Sigmoid colon (tissue), 4 donors: ENCODE measurements around the gene TRAF3.

Experiments
- POLR2A ChIP-seq, 2 donors: fragments of 450-650 bp; IDR thresholded peaks; one replicate each; pipeline ENCODE4 v1.6.1; 2016; ENCODE audit warnings: antibody characterized with exemption in 2 of 2, mild to moderate bottlenecking in 2 of 2, moderate library complexity in 2 of 2
- POLR2AphosphoS5 ChIP-seq, 4 donors: sonication (generic); formaldehyde crosslinking; IDR thresholded peaks; one replicate each; pipeline ENCODE4 v1.6.1; 2017; ENCODE audit warnings: antibody characterized with exemption in 4 of 4
- TF ChIP-seq, protein P1 (sequence below), 4 experiments: fragments of 450-650 bp in 3 of 4; fragments of 200-600 bp in 1 of 4; IDR thresholded peaks; one replicate each; pipeline ENCODE4 v1.5.1; 2016 to 2019; ENCODE audit warnings: antibody characterized with exemption in 4 of 4, mild to moderate bottlenecking in 3 of 4, moderate library complexity in 2 of 4

DNA sequence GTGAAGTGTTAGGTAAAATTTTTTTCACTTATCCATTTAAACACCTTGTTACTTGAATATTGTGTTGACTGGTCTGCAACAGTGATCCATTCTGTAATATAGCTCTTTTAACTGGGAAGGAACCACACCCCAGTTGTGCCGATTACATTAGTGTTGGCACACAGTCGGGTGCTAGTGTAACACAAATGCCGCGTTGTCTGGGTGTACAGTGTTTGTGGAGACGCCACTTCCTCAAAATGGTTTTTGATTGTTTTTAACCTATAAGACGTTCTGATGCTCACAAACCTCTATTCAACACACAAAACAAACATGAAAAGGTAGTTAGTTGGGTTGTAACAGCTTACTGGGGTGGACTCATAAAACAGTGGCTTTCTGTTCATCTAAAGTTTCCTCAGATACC is 48.0 kb upstream of the TRAF3 start:
- TF ChIP-seq, protein P1, sequence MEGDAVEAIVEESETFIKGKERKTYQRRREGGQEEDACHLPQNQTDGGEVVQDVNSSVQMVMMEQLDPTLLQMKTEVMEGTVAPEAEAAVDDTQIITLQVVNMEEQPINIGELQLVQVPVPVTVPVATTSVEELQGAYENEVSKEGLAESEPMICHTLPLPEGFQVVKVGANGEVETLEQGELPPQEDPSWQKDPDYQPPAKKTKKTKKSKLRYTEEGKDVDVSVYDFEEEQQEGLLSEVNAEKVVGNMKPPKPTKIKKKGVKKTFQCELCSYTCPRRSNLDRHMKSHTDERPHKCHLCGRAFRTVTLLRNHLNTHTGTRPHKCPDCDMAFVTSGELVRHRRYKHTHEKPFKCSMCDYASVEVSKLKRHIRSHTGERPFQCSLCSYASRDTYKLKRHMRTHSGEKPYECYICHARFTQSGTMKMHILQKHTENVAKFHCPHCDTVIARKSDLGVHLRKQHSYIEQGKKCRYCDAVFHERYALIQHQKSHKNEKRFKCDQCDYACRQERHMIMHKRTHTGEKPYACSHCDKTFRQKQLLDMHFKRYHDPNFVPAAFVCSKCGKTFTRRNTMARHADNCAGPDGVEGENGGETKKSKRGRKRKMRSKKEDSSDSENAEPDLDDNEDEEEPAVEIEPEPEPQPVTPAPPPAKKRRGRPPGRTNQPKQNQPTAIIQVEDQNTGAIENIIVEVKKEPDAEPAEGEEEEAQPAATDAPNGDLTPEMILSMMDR (IDR thresholded peaks at IDR 0.05) = no peak
- no peak for TF ChIP-seq POLR2AphosphoS5 (IDR thresholded peaks at IDR 0.05)
- no peak for TF ChIP-seq POLR2A (IDR thresholded peaks at IDR 0.05)
